WTC11 (cell line): ENCODE measurements around the gene INPP5F.

Experiments
- CREB1 ChIP-seq: sonication (generic); formaldehyde crosslinking; IDR thresholded peaks from 2 replicates; pipeline ENCODE4 v1.8.0; 2023; ENCODE audit warnings: mild to moderate bottlenecking, missing genetic modification reagents
- CTCF ChIP-seq: fragments of 200-600 bp; IDR thresholded peaks from 2 replicates; pipeline ENCODE4 v1.8.0; 2022; ENCODE audit warnings: antibody characterized with exemption
- E2F4 ChIP-seq: sonication (generic); formaldehyde crosslinking; IDR thresholded peaks from 2 replicates; pipeline ENCODE4 v1.8.1; 2022; ENCODE audit warnings: low read depth, mild to moderate bottlenecking, moderate library complexity, missing genetic modification reagents, borderline replicate concordance
- NFYB ChIP-seq: sonication (generic); formaldehyde crosslinking; conservative IDR thresholded peaks from 2 replicates; pipeline ENCODE4 v1.8.0; 2022; ENCODE audit warnings: low read depth, missing genetic modification reagents
- NR2C2 ChIP-seq: sonication (generic); formaldehyde crosslinking; IDR thresholded peaks from 2 replicates; pipeline ENCODE4 v1.8.0; 2022; ENCODE audit warnings: mild to moderate bottlenecking, missing genetic modification reagents
- OVOL2 ChIP-seq: fragments of 250-450 bp; sonication (Bioruptor Pico); IDR thresholded peaks from 2 replicates; pipeline ENCODE4 v1.9.0; 2021; ENCODE audit warnings: mild to moderate bottlenecking, borderline replicate concordance
- PRRX2 ChIP-seq: fragments of 250-450 bp; sonication (Bioruptor Pico); IDR thresholded peaks from 2 replicates; pipeline ENCODE4 v1.8.0; 2021; ENCODE audit warnings: mild to moderate bottlenecking
- TEAD4 ChIP-seq: sonication (generic); formaldehyde crosslinking; IDR thresholded peaks from 2 replicates; pipeline ENCODE4 v1.8.0; 2022; ENCODE audit warnings: mild to moderate bottlenecking, missing genetic modification reagents
- USF2 ChIP-seq: sonication (generic); formaldehyde crosslinking; IDR thresholded peaks from 2 replicates; pipeline ENCODE4 v1.8.1; 2023; ENCODE audit warnings: mild to moderate bottlenecking, missing genetic modification reagents, moderate library complexity
- TF ChIP-seq, protein P1 (sequence below): sonication (generic); formaldehyde crosslinking; IDR thresholded peaks from 2 replicates; pipeline ENCODE4 v1.8.0; 2022; ENCODE audit warnings: mild to moderate bottlenecking, missing genetic modification reagents

DNA sequence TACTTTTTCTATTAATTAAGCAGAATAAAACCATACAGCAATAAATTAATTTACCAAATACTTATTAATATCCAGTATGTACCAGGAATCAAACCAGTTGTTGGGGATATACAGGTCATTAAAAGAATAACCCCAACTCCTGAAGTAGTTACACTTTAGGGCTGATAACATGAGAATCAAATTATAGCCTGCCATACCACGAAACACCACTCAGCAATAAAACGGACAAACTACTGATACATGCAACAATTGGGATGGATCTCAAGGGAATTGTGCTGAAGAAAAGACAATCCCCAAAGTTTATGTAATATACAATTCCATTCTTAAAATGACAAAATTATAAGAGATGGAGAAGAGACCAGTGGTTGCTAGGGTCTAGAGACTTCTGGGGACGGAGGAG is 124.1 kb downstream of the INPP5F start:
- TF ChIP-seq CREB1 (CRISPR knock-in tag) (no peak), OVOL2 (CRISPR knock-in tag) (no peak), NR2C2 (CRISPR knock-in tag) (no peak), TEAD4 (CRISPR knock-in tag) (no peak), CTCF (no peak), PRRX2 (CRISPR knock-in tag) (no peak), E2F4 (no peak), USF2 (CRISPR knock-in tag) (no peak), NFYB (no peak)
- TF ChIP-seq, protein P1, sequence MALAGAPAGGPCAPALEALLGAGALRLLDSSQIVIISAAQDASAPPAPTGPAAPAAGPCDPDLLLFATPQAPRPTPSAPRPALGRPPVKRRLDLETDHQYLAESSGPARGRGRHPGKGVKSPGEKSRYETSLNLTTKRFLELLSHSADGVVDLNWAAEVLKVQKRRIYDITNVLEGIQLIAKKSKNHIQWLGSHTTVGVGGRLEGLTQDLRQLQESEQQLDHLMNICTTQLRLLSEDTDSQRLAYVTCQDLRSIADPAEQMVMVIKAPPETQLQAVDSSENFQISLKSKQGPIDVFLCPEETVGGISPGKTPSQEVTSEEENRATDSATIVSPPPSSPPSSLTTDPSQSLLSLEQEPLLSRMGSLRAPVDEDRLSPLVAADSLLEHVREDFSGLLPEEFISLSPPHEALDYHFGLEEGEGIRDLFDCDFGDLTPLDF (CRISPR knock-in tag) = no peak
